Keratinocyte (primary cell): ENCODE measurements around the gene DGLUCY. TPM values are rescaled to one million over a fixed set of nuclear protein-coding genes. Genes with fewer than 3 reads are reported as not detected.

Experiments used
- DNase-seq: peaks from one replicate; pipeline ENCODE4 v3.0.0-alpha.2; 2011; ENCODE audit warnings: low read depth, missing footprints, low spot score
- FAIRE-seq: peaks from 2 replicates; lab custom pipeline; 2011; peaks lifted over from hg19 to GRCh38; lab: Jason Lieb, UNC
- H2AFZ ChIP-seq: 2 replicates; pipeline ENCODE4 v1.6.0; 2012; ENCODE audit warnings: low read length, control low read depth, inconsistent platforms; ENCODE audit not compliant: control insufficient read depth
- H3K27ac ChIP-seq: 2 replicates; pipeline ENCODE4 v1.5.1; 2011; ENCODE audit warnings: low read length; ENCODE audit not compliant: control insufficient read depth, insufficient read depth
- H3K27me3 ChIP-seq: 3 replicates; pipeline ENCODE4 v1.6.0; 2011; ENCODE audit warnings: low read length; ENCODE audit not compliant: control insufficient read depth, insufficient read depth; ENCODE audit errors: extremely low read depth
- H3K36me3 ChIP-seq, 2 experiments: 2 replicates in 1 of 2; 3 replicates in 1 of 2; pipeline ENCODE4 v1.5.1; 2011; ENCODE audit warnings: low read length in 2 of 2, mild to moderate bottlenecking in 1 of 2; ENCODE audit not compliant: control insufficient read depth in 2 of 2, insufficient read depth in 2 of 2; ENCODE audit errors: extremely low read depth in 1 of 2
- H3K4me1 ChIP-seq: 3 replicates; pipeline ENCODE4 v1.5.1; 2011; ENCODE audit warnings: low read length; ENCODE audit not compliant: control insufficient read depth, insufficient read depth; ENCODE audit errors: extremely low read depth
- H3K4me2 ChIP-seq: 3 replicates; pipeline ENCODE4 v1.6.0; 2011; ENCODE audit warnings: low read depth, low read length; ENCODE audit not compliant: control insufficient read depth, insufficient read depth; ENCODE audit errors: extremely low read depth
- H3K4me3 ChIP-seq, 3 experiments: fragments of 200-600 bp in 1 of 3; sonication (generic) in 1 of 3; 2 replicates in 2 of 3; 3 replicates in 1 of 3; pipeline ENCODE4 v1.5.1; 2011 to 2016; ENCODE audit warnings: low read length in 3 of 3, mild to moderate bottlenecking in 3 of 3, control low read depth in 2 of 3, inconsistent platforms in 1 of 3, low read depth in 1 of 3, mixed read lengths in 1 of 3, mixed run types in 1 of 3, moderate library complexity in 1 of 3; ENCODE audit not compliant: control insufficient read depth in 2 of 3, insufficient read depth in 2 of 3; ENCODE audit errors: extremely low read depth in 1 of 3
- H3K79me2 ChIP-seq: 2 replicates; pipeline ENCODE4 v1.6.0; 2012; ENCODE audit warnings: low read length; ENCODE audit not compliant: control insufficient read depth, insufficient read depth
- H3K9ac ChIP-seq: 3 replicates; pipeline ENCODE4 v1.6.0; 2011; ENCODE audit warnings: low read length; ENCODE audit not compliant: control insufficient read depth, insufficient read depth; ENCODE audit errors: extremely low read depth
- H3K9me1 ChIP-seq: 3 replicates; pipeline ENCODE4 v1.6.0; 2011; ENCODE audit warnings: low read length; ENCODE audit not compliant: control insufficient read depth, insufficient read depth; ENCODE audit errors: extremely low read depth
- H3K9me3 ChIP-seq: 2 replicates; pipeline ENCODE4 v1.5.1; 2012; ENCODE audit warnings: low read depth, low read length; ENCODE audit not compliant: control insufficient read depth
- H4K20me1 ChIP-seq: 3 replicates; pipeline ENCODE4 v1.6.0; 2011; ENCODE audit warnings: low read length; ENCODE audit not compliant: control insufficient read depth, insufficient read depth; ENCODE audit errors: extremely low read depth
- EZH2 ChIP-seq: IDR thresholded peaks from one replicate; pipeline ENCODE4 v1.6.1; 2012; ENCODE audit warnings: inconsistent platforms, mild to moderate bottlenecking, low read length, moderate library complexity
- dilution Hi-C: fragments of 300-500 bp; cut with MboI; formaldehyde crosslinking; loops from one replicate; pipeline ENCODE4 v1.7.0; 2020; ENCODE audit warnings: low sequenced_read_pairs; ENCODE audit not compliant: extremely low pct_ligation_motif_present
- polyA plus RNA-seq, 5 experiments: library from polyadenylated mRNA; depleted of rRNA in 3 of 5; stranded (reverse) in 3 of 5; stranded (forward) in 1 of 5; unstranded in 1 of 5; fragments of >200 nt; gene quantifications; 1 replicate in 1 of 5; 2 replicates in 3 of 5; 3 replicates in 1 of 5; pipeline versions ENCODE4 v1.2.1 to v1.2.3, GENCODE V29; 2011 to 2012; ENCODE audit warnings: missing spikeins in 2 of 5, low read depth in 1 of 5, low replicate concordance in 1 of 5
- TF ChIP-seq, protein P1 (sequence below), 3 experiments: IDR thresholded peaks in 1 of 3; conservative IDR thresholded peaks in 1 of 3; optimal IDR thresholded peaks in 1 of 3; 2 replicates in 2 of 3; 3 replicates in 1 of 3; pipeline versions ENCODE3 to v1.5.1; 2011; ENCODE audit warnings: low read length in 3 of 3, mild to moderate bottlenecking in 3 of 3, moderate library complexity in 2 of 3, control low read depth in 1 of 3, inconsistent platforms in 1 of 3; ENCODE audit not compliant: insufficient read depth in 2 of 3; ENCODE audit errors: extremely low read depth in 1 of 3

The DGLUCY gene
- polyA plus RNA-seq, 1 donor (not counting 4 experiments of a cell fraction or from before 2014, with no cell fraction given): 19.4 TPM

DNA sequence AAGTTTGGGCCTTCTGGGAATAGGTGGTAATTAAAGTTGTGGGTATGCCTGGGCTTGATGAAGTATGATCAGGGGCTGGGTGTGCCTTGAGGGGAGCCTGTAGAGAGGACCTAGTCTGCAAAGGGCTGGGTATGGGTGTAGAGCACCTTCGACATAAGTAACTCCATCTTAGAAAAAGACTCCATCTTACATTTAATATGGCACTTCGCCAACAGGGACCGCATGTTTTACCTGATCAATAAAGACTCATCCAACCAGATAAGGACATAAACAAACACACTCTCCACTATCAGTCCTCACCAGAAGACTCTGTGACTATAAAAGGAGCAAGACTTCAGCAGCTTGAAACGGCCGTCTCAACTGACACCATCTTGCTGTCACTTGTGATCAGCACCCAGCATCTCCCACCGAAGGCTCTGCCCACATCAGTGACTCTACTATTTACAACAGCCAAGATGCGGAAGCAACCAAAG is 154.1 kb downstream of the DGLUCY start:
- H3K9me3 ChIP-seq: no peaks in the 10 kb centered on the region
- no peaks in the 10 kb centered on the region for H3K79me2 ChIP-seq
- H3K36me3 ChIP-seq: no peaks in the 10 kb centered on the region
- H4K20me1 ChIP-seq: no peaks in the 10 kb centered on the region
- H3K27me3 ChIP-seq: no peaks in the 10 kb centered on the region
- no peak overlapping the region for H3K4me2 ChIP-seq
- no peaks in the 10 kb centered on the region for H3K9me1 ChIP-seq
- no peak overlapping the region for H3K9ac ChIP-seq
- DNase-seq (no peak), FAIRE-seq (no peak)
- dilution Hi-C loops: no loop called here
- no peak for TF ChIP-seq EZH2
- TF ChIP-seq, protein P1, sequence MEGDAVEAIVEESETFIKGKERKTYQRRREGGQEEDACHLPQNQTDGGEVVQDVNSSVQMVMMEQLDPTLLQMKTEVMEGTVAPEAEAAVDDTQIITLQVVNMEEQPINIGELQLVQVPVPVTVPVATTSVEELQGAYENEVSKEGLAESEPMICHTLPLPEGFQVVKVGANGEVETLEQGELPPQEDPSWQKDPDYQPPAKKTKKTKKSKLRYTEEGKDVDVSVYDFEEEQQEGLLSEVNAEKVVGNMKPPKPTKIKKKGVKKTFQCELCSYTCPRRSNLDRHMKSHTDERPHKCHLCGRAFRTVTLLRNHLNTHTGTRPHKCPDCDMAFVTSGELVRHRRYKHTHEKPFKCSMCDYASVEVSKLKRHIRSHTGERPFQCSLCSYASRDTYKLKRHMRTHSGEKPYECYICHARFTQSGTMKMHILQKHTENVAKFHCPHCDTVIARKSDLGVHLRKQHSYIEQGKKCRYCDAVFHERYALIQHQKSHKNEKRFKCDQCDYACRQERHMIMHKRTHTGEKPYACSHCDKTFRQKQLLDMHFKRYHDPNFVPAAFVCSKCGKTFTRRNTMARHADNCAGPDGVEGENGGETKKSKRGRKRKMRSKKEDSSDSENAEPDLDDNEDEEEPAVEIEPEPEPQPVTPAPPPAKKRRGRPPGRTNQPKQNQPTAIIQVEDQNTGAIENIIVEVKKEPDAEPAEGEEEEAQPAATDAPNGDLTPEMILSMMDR (optimal IDR thresholded peaks at IDR 0.05 in 1 of 3, IDR thresholded peaks at IDR 0.05 in 1 of 3, conservative IDR thresholded peaks at IDR 0.05 in 1 of 3; ENCODE audit: extremely low read depth in 1 of 3, insufficient read depth in 2 of 3, low read length in 3 of 3): no peak
- no peak overlapping the region for H3K27ac ChIP-seq
- H2AFZ ChIP-seq: no peak overlapping the region
- H3K4me1 ChIP-seq: peaks cover 26% of the 10 kb centered on the region
- no peak overlapping the region for H3K4me3 ChIP-seq

DNA sequence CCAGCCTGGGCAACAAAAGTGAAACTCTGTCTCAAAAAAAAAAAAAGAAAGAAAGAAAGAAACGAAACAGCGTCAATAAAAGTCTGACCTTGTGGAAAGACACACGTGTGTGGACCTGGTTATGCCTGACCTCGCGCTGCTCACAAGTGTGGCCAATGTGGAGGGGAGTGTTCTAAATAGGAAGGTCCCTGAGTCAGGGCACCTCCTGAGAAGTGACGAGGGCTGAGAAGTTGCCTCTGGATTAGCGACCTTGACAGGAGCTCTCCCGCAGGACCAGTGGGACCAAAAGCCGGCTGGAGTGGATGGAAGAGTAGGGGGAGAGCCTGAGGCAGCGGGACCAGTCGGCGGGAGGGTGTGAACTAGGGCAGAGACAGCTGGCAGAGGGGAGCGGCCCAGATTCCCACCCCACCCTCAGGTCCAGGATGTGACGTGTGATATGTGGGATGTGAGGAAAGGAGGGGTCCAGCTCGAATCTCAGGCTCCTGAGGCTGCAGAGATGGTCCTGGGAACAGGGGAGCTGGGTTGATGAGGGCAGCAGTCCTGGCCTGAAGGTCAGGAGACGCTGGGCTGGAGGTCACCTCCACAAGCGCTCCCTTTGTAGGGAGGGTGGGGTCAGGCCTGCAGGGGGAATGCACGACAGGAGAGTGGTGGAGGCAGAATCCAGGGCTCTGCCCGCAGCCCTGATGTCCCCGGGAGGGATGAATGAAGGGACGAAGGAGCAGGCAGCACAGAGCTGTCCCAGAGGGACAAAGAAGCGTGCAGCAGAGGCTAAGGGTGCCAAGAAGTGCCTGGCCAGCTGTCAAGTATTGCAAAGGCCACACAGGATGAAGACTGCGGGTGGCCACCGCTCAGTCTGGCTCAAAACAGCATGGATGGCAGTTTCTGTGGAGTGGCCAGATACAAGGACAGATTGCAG is 155.5 kb downstream of the DGLUCY start:
- Histone ChIP-seq H3K4me2 (peak overlapping the region; percentile 75), H3K27me3 (no peaks in the 10 kb centered on the region), H2AFZ (peak overlapping the region; percentile 87), H3K9me3 (no peaks in the 10 kb centered on the region), H4K20me1 (no peaks in the 10 kb centered on the region), H3K4me1 (peaks cover 18% of the 10 kb centered on the region), H3K4me3 (no peak overlapping the region), H3K79me2 (no peaks in the 10 kb centered on the region), H3K9ac (peak overlapping the region; percentile 28), H3K27ac (peak overlapping the region; percentile 20), H3K9me1 (no peaks in the 10 kb centered on the region), H3K36me3 (no peaks in the 10 kb centered on the region)
- DNase-seq: no peak
- no peak for TF ChIP-seq EZH2
- TF ChIP-seq, protein P1 (optimal IDR thresholded peaks at IDR 0.05 in 1 of 3, IDR thresholded peaks at IDR 0.05 in 1 of 3, conservative IDR thresholded peaks at IDR 0.05 in 1 of 3; ENCODE audit: extremely low read depth in 1 of 3, insufficient read depth in 2 of 3, low read length in 3 of 3): no peak
- no peak for FAIRE-seq
- dilution Hi-C loops: no loop called here
